AML-193 (cell line): ENCODE measurements around the gene EDRF1.
"Not testable (repeated sequence)": the region's sequence is repeated elsewhere in the genome, so short reads cannot be mapped to it uniquely, and the experiment has no call there.

Experiments used
- DNase-seq, 2 experiments: peaks; one replicate each; lab custom pipeline; 2025; lab: John Stamatoyannopoulos, UW

EDRF1 gene

GRCh38 chr10:125709553-125710474, 9.7 kb upstream of the EDRF1 start:
- no peak for DNase-seq

DNA sequence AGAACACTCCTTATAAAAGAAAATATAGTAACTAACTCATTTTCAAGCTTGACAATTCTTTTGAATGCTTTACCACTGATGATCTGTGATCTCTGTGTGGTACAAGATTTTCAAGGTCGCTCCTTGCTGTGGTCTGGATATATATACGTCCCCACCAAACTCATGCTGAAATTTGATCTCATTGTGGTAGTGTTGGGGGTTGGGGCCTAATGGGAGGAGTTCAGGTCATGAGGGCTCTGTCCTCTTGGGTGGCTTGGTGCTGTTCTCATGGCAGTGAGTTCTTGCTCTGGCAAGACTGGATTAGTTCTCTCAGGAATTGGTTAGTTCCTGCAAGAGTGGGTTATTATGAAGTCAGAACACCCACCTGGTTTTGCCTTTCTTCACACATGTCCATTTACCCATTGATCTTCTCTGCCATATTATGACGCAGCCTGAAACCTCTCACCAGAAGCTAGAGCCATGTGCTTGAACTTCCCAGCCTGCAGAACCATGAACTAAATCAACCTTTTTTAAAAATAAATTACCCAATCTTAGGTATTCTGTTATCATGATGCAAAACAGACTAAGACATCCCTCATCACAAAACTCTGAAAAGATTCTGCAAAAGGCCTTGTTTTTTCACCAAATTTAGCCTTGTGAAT, 8.3 kb upstream of the EDRF1 start:
- DNase-seq: no peak

GRCh38 chr10:125714728-125715127, 4.8 kb upstream of the EDRF1 start:
- not testable (repeated sequence) for DNase-seq

DNA sequence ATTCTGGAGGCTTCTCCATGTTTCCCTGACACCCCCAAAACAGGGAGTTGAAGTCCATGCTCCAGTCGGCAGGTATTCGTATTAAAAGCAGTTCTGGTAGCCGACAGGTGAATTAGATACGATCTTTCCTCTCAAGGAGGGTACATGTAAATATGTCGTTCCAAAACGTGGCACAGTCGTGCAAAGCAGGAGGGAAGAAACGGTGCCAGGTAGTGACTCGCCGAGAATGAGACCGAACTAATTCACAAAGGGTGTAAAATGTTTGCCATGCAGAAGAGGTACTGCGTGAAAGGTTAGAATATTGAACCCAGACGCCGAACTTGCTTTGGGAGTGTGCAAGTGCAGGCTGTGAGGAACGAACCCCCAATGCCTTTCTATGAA, 483 bp downstream of the EDRF1 start:
- peak in 1 of 2 experiments; percentile 5 for DNase-seq

GRCh38 chr10:125721035-125721434, 1.5 kb downstream of the EDRF1 start:
- DNase-seq: no peak

DNA sequence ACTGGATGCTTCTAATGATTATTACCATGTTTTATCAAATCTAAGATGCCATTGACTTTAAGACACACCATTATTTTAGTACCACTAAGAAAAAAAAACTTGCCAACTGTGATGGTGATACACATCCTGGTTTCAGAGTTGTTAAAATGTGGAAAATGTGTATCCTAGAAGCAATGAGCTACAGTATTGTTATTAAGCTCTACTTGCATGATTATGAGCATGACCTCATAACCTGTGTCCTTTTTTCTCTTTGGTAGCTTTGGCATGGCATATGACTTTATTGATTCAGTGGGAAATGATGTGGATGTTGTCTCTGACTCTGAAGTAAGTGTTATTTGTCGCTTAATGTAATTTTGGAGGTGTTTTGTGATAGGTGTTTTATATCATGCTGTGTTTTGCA, 3.3 kb downstream of the EDRF1 start:
- no peak for DNase-seq

- DNase-seq: no peak
These were observed 7.4 kb downstream of the EDRF1 start for GRCh38 chr10:125726914-125727313.

DNA sequence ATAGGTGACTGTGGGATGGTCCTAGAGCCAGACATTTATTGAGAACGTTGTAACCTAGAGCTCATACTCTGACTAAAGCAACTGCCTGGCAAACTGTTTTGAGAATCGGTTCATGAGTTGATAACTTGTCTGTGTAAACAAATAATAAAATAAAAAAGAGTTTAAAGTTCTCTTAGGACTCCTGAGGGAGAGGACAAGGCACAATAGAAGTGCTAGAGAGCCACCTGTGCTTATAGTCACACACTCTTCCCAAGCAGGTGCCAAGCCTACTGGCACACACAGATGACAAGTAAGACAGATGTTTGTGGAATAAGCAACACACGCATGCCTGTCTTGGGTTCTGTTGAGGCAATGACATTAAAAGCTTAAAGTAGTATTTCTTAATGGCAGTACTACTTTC, 7.9 kb downstream of the EDRF1 start:
- no peak for DNase-seq

- DNase-seq: no peak
These were observed 14.6 kb downstream of the EDRF1 start for GRCh38 chr10:125734148-125734547.

DNA sequence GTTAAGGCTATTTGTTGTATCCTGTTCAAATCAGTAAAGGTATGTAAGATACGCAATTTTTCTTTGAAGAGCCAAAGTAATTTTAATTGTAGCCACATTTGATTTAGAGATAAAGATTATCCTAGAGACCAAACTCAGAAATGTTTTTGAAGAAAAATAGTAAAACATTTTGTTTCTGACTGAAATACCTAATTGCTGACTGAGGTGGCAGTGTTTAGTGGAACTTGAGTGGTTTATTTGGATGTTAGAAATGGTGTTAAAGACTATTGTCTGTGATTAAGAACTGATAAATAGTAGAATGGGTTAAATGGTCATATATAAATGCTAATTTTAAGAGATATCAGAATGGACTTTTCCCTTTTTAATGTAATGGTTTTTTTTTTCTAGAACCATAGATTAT, 15.3 kb downstream of the EDRF1 start:
- DNase-seq: no peak

DNA sequence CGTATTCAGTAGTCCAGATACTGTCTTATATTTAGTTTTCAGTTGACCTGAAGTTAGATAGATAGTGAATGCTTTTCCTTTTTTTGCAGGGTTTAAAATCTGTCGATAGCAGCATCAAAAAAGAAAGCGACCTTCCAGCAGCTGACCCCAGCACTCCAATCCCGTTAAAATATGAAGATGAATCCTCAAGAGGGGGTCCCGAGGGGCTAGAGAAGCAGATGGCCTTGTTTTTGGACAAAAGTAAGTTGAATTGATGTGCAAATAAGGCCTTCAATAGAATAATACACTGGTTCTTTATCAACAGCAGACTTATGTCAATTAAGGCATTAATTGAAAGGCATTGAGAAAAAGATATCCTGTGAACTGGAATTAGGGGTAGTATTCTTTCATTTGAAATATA, 18.7 kb downstream of the EDRF1 start:
- no peak for DNase-seq

- no peak for DNase-seq
These were observed 20.6 kb downstream of the EDRF1 start for GRCh38 chr10:125739994-125740679.

DNA sequence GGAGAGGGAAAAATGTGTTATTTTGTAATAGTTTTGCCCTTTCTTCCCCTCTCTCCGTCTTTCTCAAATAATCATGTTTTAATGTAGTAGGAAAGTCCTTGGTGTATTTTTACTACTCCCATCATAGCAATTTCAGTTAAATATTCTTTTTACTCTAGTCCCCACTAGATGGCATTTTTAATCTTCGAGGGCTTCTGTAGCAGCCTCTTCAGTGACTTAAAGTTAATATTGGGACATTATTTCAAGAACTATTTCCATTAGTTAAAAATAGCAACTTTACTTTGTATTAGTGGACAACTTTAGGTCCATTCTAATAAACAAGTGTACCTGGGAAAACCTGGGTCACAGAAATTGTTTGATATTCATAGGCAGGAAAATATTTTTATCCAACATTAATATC, 23.0 kb downstream of the EDRF1 start:
- DNase-seq: peak in 1 of 2 experiments; percentile 3

DNA sequence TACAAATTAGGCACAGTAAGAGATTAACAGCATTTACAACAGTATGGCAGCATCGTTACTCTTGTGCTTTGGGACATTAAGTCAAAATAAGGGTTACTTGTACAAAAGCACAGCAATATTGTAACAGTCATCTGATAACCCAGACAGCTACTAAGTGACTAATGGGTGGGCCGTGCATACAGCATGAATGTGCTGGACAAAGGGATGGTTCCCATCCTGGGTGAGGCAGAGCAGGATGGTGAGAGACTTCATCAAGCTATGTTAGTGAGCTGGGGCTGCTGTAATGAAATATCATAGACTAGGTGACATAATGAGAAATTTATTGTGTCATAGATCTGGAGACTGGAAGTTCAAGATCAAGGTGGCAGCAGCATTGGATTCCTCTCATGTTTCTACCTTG, 25.4 kb downstream of the EDRF1 start:
- DNase-seq: no peak

- DNase-seq: no peak
These were observed 27.9 kb downstream of the EDRF1 start for GRCh38 chr10:125747417-125747816.

- DNase-seq: no peak
These were observed 36.7 kb downstream of the EDRF1 start for GRCh38 chr10:125756196-125756595.

GRCh38 chr10:125756853-125757487, 37.5 kb downstream of the EDRF1 start:
- no peak for DNase-seq

DNA sequence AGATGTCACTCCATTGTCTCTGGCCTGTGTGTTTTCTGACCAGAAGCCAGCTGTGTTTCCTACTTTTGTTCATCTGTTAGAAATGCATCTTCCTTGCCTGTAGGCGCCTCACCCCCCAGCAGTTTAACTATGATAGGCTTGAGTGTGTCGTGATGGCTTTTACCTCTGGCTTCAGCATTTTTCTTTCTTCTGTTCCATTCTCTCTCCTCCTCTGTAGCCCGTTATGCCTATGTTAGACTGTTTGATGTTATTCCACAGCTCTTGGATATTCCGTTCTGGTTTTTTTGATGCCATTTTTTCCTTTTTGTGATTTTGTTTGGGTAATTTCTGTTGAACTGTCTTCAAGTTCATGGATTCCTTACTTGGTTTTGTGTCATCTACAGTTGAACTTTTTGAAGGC, 38.2 kb downstream of the EDRF1 start:
- no peak for DNase-seq

DNA sequence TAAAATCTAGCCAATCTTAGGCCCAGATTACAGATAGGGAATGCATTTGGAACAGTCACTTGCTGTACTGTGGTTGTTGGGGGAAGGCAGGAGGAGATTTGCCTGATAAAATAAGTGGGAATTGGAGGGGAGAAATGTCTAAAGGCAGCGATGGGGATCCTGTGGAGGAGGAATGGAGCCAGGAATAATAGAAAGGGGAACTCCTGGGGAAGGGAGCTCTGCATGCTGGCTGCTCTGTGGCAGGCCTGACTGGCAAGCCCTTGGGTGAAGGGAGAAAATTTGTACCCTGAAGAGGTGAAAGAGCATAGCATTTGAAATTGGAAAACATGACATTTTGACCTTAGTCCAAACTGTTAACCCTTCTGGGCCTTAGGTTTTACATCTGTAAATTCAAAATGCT, 42.5 kb downstream of the EDRF1 start:
- DNase-seq: no peak

GRCh38 chr10:125762692-125763648, 43.5 kb downstream of the EDRF1 start:
- DNase-seq: no peak

DNA sequence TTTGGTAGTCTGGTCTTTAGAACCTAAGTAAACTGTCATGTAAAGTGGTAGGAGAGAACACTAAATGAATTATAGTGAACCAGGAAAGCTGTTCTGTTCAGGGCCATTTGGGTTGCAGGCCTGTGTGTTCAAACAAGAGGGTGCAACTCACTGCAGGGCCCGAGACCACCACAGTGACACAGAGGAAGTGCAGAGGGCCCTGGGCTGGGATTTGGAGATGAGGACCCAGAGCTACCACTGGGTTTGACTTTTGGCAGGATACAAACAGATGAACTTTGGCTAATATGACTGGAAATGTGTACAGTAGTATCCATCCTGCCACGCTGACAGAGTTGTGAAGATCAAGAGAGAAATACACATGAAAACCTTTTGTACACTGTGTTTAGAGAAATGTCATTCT, 46.3 kb downstream of the EDRF1 start:
- DNase-seq: no peak
